HG03280 (cell line): Measurements from ENCODE around the gene DIABLO.
"Not testable (repeated sequence)": the region's sequence is repeated elsewhere in the genome, so short reads cannot be mapped to it uniquely, and the experiment has no call there.

Experiments used
- ATAC-seq: cut with Tn5 transposase; IDR thresholded peaks from one replicate; pipeline ENCODE4 v1.9.1; 2021; ENCODE audit warnings: mild to moderate bottlenecking, moderate library complexity; ENCODE audit not compliant: unreplicated experiment

The DIABLO gene

GRCh38 chr12:122215771-122216170, 10.1 kb downstream of the DIABLO start:
- ATAC-seq, result no peak

GRCh38 chr12:122208073-122208820, 17.6 kb downstream of the DIABLO start:
- ATAC-seq, result no peak

GRCh38 chr12:122207391-122207790, 18.5 kb downstream of the DIABLO start:
- no peak for ATAC-seq

- no peak for ATAC-seq
Measured at GRCh38 chr12:122206976-122207375, 18.9 kb downstream of the DIABLO start.

GRCh38 chr12:122206111-122206881, 19.6 kb downstream of the DIABLO start:
- ATAC-seq, result no peak

GRCh38 chr12:122205053-122205925, 20.6 kb downstream of the DIABLO start:
- no peak for ATAC-seq

- ATAC-seq, result no peak
Measured at GRCh38 chr12:122204167-122205052, 21.4 kb downstream of the DIABLO start.

- peak; percentile 50 for ATAC-seq
Measured at GRCh38 chr12:122203301-122204166, 22.3 kb downstream of the DIABLO start, which contains the start of gene B3GNT4. B3GNT4 (plus strand) TSS chr12:122203709; CDS start chr12:122204619, 910 bp downstream.

- not testable (repeated sequence) for ATAC-seq
Measured at GRCh38 chr12:122202811-122203210, 23.0 kb downstream of the DIABLO start.

GRCh38 chr12:122202017-122202416, 23.8 kb downstream of the DIABLO start:
- no peak for ATAC-seq

GRCh38 chr12:122201381-122201780, 24.5 kb downstream of the DIABLO start:
- ATAC-seq, result no peak

GRCh38 chr12:122200541-122201175, 25.2 kb downstream of the DIABLO start:
- ATAC-seq, result no peak

- no peak for ATAC-seq
Measured at GRCh38 chr12:122199484-122200355, 26.1 kb downstream of the DIABLO start.

- ATAC-seq, result no peak
Measured at GRCh38 chr12:122197612-122197966, 28.3 kb downstream of the DIABLO start.

- no peak for ATAC-seq
Measured at GRCh38 chr12:122195405-122195804, 30.4 kb downstream of the DIABLO start.

GRCh38 chr12:122194804-122195203, 31.0 kb downstream of the DIABLO start:
- ATAC-seq, result no peak

- no peak for ATAC-seq
Measured at GRCh38 chr12:122192441-122192840, 33.4 kb downstream of the DIABLO start.
